ENCODE results near the gene POLG. TPM values are rescaled to one million over a fixed set of nuclear protein-coding genes. Genes with fewer than 3 reads are reported as not detected.
A peak's percentile ranks its signal among the peaks of the same experiment; 100 is the strongest.

Gene POLG
- polyA plus RNA-seq, 2 of the 4 experiments (the other 2 are of a cell fraction), result 24.1 to 50.2 TPM

GRCh38 chr15:89308236-89308635, 26.4 kb downstream of the POLG start:
- H3K9me3 ChIP-seq, result no peaks in the 10 kb centered on the region
- no peak overlapping the region for H3K4me3 ChIP-seq
- POLR2A ChIA-PET, result no interaction called here
- DNase-seq (ENCODE audit: low read depth in 1 of 2, low spot score in 1 of 2), result no peak
- no peak for ATAC-seq
- TF ChIP-seq, protein P1, sequence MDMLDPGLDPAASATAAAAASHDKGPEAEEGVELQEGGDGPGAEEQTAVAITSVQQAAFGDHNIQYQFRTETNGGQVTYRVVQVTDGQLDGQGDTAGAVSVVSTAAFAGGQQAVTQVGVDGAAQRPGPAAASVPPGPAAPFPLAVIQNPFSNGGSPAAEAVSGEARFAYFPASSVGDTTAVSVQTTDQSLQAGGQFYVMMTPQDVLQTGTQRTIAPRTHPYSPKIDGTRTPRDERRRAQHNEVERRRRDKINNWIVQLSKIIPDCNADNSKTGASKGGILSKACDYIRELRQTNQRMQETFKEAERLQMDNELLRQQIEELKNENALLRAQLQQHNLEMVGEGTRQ (IDR thresholded peaks at IDR 0.05), result no peak
- no peak for TF ChIP-seq MAX (IDR thresholded peaks at IDR 0.05)
- TF ChIP-seq NFE2L2 (conservative IDR thresholded peaks at IDR 0.05; ENCODE audit: low read length), result no peak
- TF ChIP-seq HEYL (CRISPR knock-in tag; IDR thresholded peaks at IDR 0.05), result no peak
- no peak for TF ChIP-seq FOXS1 (CRISPR knock-in tag; IDR thresholded peaks at IDR 0.05)
- no peak for TF ChIP-seq NPAS2 (CRISPR knock-in tag; IDR thresholded peaks at IDR 0.05; ENCODE audit: borderline replicate concordance)
- TF ChIP-seq GATA3 (IDR thresholded peaks at IDR 0.05; ENCODE audit: borderline replicate concordance), result no peak
- no peak for TF ChIP-seq KDM5A (IDR thresholded peaks at IDR 0.05)
- TF ChIP-seq ZNF302 (CRISPR knock-in tag; IDR thresholded peaks at IDR 0.05), result no peak
- no peak for TF ChIP-seq MYC (IDR thresholded peaks at IDR 0.05; ENCODE audit: borderline replicate concordance, low read length)
- no peak for TF ChIP-seq POLR2AphosphoS2 (conservative IDR thresholded peaks at IDR 0.05; ENCODE audit: low read length)
- TF ChIP-seq, protein P2, sequence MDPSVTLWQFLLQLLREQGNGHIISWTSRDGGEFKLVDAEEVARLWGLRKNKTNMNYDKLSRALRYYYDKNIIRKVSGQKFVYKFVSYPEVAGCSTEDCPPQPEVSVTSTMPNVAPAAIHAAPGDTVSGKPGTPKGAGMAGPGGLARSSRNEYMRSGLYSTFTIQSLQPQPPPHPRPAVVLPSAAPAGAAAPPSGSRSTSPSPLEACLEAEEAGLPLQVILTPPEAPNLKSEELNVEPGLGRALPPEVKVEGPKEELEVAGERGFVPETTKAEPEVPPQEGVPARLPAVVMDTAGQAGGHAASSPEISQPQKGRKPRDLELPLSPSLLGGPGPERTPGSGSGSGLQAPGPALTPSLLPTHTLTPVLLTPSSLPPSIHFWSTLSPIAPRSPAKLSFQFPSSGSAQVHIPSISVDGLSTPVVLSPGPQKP (IDR thresholded peaks at IDR 0.05; ENCODE audit: low read depth, low read length), result no peak
- TF ChIP-seq ZC3H11A (IDR thresholded peaks at IDR 0.05), result no peak
- TF ChIP-seq MAFK (IDR thresholded peaks at IDR 0.05; ENCODE audit: partially characterized antibody), result no peak
- no peak for TF ChIP-seq RARB (CRISPR knock-in tag; IDR thresholded peaks at IDR 0.05)
- no peak for TF ChIP-seq CHD4 (IDR thresholded peaks at IDR 0.05; ENCODE audit: borderline replicate concordance)
- TF ChIP-seq CBX2 (IDR thresholded peaks at IDR 0.05; ENCODE audit: borderline replicate concordance, low read depth), result no peak
- TF ChIP-seq PHF8 (IDR thresholded peaks at IDR 0.05; ENCODE audit: borderline replicate concordance, low read depth), result no peak
- TF ChIP-seq REST (IDR thresholded peaks at IDR 0.05), result no peak
- TF ChIP-seq E2F6 (IDR thresholded peaks at IDR 0.05; ENCODE audit: borderline replicate concordance, low read depth), result no peak
- no peak overlapping the region for H3K4me2 ChIP-seq
- H3K27ac ChIP-seq, result no peak overlapping the region
- CTCF ChIA-PET, result interaction anchor here (16.4 kb wide), 1 partner anchor 103 kb away, joined by 155 read pairs; no protein-coding TSS in a partner anchor
- WGBS (ENCODE audit: missing lambda C conversion rate), result 55% methylated on average over 3 of the region's 3 CpGs
- H3K4me1 ChIP-seq, result peaks cover 14% of the 10 kb centered on the region
- FAIRE-seq, result no peak

DNA sequence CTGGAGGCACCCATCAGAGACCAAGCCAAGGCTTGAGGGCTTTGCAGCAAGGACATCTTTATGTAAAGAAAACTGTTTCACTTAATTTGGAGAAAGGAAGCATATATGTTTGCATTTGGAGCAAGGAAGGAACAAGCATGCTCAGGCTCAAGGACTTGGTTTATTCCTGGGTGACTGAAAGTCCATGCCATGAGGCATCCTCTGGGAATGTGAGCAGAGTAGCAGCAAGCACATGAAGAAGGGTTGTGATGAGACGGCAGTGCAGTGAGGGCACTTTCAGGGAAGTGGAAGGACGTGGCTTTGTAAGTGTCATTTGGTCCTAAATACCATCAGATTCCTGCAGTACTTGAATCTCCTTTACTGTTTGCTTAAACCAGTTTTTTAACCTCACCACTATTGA, 26.8 kb downstream of the POLG start:
- Histone ChIP-seq H3K4me1 (peaks cover 14% of the 10 kb centered on the region), H3K9me3 (no peaks in the 10 kb centered on the region), H3K4me2 (peak overlapping the region; percentile 5; the same call in 1 of the 3 replicates), H3K4me3 (no peak overlapping the region), H3K27ac (peak overlapping the region in 1 of 2 experiments; percentile 51; a peak in 2 of 6 replicates)
- FAIRE-seq (no peak), DNase-seq (ENCODE audit: low read depth in 1 of 2, low spot score in 1 of 2) (no peak), ATAC-seq (peak; percentile 20 to 45; a peak in 4 of 6 replicates)
- ChIA-PET POLR2A (interaction anchor here (1.3 kb wide), 1 partner anchor 11 kb away, joined by 3 read pairs; no protein-coding TSS in a partner anchor), CTCF (interaction anchor here (0.9 to 16.4 kb wide), 5 partner anchors 9 to 103 kb away, joined by 3 to 155 read pairs (median 6); no protein-coding TSS in a partner anchor)
- WGBS (ENCODE audit: missing lambda C conversion rate), result 70% methylated on average over 2 of the region's 2 CpGs
- TF ChIP-seq HOXA7 (CRISPR knock-in tag; IDR thresholded peaks at IDR 0.05), result no peak
- no peak for TF ChIP-seq SREBF2 (IDR thresholded peaks at IDR 0.05)
- TF ChIP-seq SMC3 (IDR thresholded peaks at IDR 0.05), result no peak
- no peak for TF ChIP-seq REST (IDR thresholded peaks at IDR 0.05)
- TF ChIP-seq HDAC2 (IDR thresholded peaks at IDR 0.05), result no peak
- no peak for TF ChIP-seq CBX2 (IDR thresholded peaks at IDR 0.05; ENCODE audit: borderline replicate concordance, low read depth)
- TF ChIP-seq, protein P1 (IDR thresholded peaks at IDR 0.05), result no peak
